NT2/D1 (cell line): ENCODE measurements around the gene KLF13.

ENCODE experiments used
- SUZ12 ChIP-seq: IDR thresholded peaks from 2 replicates; pipeline ENCODE4 v1.6.1; 2011; ENCODE audit not compliant: insufficient read length, insufficient read depth; ENCODE audit errors: extremely low read depth
- YY1 ChIP-seq: IDR thresholded peaks from 2 replicates; pipeline ENCODE4 v1.6.1; 2011; ENCODE audit not compliant: insufficient read length, insufficient read depth

- TF ChIP-seq SUZ12 (no peak), YY1 (no peak)
Observed at GRCh38 chr15:31374986-31375385, 48.4 kb downstream of the KLF13 start.
